H4 (cell line): ENCODE data around the gene TMEM53. TPM values are rescaled to one million over a fixed set of nuclear protein-coding genes. Genes with fewer than 3 reads are reported as not detected.

Experiments used
- DNase-seq: peaks from one replicate; pipeline ENCODE4 v3.0.0-alpha.2; 2015; ENCODE audit warnings: low spot score
- total RNA-seq: library from RNA; depleted of rRNA; stranded (reverse); fragments of >200 nt; shearing (Covaris generic); gene quantifications from 2 replicates; pipeline ENCODE4 v1.2.3, GENCODE V29; 2014; rRNA removed

Gene TMEM53
- total RNA-seq, 1 experiment from 2014 or later = 18.4 TPM

DNA sequence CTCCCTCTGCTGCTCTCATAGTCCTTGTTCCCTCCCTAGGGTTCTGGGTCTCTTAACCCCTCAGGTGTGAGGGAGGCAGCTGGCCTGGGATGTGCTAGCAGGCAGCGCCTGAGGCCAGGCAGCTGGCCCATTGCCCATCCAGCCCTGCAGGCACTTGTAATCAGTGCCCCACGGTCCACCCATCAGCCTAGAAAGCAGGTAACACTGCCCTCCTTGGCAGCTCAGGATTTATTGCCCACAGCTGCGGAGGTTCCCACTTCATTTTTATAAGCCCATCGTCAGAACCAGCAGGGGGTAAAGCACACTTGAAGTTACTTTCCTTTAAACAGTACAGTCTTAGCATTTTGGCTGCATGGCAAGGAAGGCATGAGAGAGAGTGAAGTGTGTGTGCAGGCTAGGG, 70.6 kb downstream of the TMEM53 start:
- DNase-seq = no peak

Other genes starting within 250 kb of the TMEM53 start
- not detected in 2 replicates for gene ARMH1, start 233 bp upstream of the TMEM53 start, total RNA-seq
- not detected in 2 replicates for gene RNU5D-1, start 56.7 kb upstream of the TMEM53 start, total RNA-seq
- gene KIF2C, start 65.4 kb upstream of the TMEM53 start, total RNA-seq = 81.8 and 82.2 TPM in 2 replicates
- gene RPS8, start 101.1 kb upstream of the TMEM53 start, total RNA-seq = 4,339 and 5,019 TPM in 2 replicates
- gene BEST4, start 113.7 kb upstream of the TMEM53 start, total RNA-seq = not detected in 2 replicates
- gene PLK3, start 125.9 kb upstream of the TMEM53 start, total RNA-seq = 1.3 and 4.6 TPM in 2 replicates
- gene DYNLT4, start 132.9 kb upstream of the TMEM53 start, total RNA-seq = 0.12 TPM in 1 of 2 replicates, not detected in the other
- 2.5 and 2.6 TPM in 2 replicates for gene BTBD19, start 134.0 kb upstream of the TMEM53 start, total RNA-seq
- gene PTCH2, start 168.8 kb upstream of the TMEM53 start, total RNA-seq = 0.10 TPM in 1 of 2 replicates, not detected in the other